Measurements from ENCODE around the gene SEPTIN11. TPM values are rescaled to one million over a fixed set of nuclear protein-coding genes. Genes with fewer than 3 reads are reported as not detected.

SEPTIN11 gene
- total and polyA plus RNA-seq, 2 experiments from 2014 or later, result 41.3 to 84.6 TPM

DNA sequence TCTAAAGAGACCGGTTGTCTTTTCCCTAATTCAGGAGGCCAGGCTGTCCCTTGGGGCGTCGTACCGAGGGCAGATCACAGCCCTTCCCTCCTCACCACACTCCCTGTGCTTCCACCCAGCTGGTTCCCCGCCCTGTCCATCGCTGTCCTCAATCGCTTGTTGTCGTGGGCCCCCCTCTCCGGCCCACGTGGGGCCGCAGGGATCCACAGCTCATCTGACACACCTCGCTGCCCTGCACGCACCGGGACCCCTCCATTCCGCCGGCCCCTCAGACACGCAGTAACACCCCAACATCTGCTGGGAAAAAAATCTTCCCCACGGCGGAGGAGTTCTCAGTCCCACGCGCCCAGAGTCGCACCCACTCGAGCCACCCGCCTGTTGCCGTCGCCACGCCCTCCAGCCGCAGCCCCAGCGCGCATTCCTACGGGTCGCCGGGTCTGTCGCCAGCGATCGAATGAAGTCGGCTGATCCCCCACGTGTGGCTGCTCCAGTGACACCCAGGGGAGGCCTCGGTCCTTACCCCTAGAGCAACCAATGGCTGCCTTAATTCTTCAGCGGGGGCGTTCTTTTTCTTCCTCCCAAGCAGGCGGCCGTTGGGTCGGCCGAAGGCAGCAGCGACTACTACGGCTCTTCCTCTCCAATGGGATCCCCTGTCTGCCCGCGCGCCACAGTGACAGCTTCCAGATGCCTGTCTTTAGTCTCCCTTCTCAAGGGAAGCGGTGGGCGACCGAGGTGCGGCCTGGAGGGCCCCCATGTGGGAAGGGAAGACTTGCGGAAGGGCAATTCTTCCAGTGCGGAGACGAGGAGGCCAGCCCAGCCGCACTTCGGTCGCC lies 893 bp upstream of the SEPTIN11 start:
- Histone ChIP-seq H3K27ac (peak overlapping the region; percentile 91), H3K4me1 (ENCODE audit: low read depth) (peaks cover 9% of the 10 kb centered on the region), H3K4me3 (peak overlapping the region; percentile 60), H3K9me3 (ENCODE audit: low read depth) (no peaks in the 10 kb centered on the region), H3K27me3 (no peaks in the 10 kb centered on the region), H3K36me3 (no peaks in the 10 kb centered on the region)
- TF ChIP-seq CTCF (IDR thresholded peaks at IDR 0.05; ENCODE audit: low read depth, low read length), result no peak
- peak; percentile 83 to 94 for DNase-seq (ENCODE audit: low read depth in 1 of 2, low spot score in 1 of 2)

DNA sequence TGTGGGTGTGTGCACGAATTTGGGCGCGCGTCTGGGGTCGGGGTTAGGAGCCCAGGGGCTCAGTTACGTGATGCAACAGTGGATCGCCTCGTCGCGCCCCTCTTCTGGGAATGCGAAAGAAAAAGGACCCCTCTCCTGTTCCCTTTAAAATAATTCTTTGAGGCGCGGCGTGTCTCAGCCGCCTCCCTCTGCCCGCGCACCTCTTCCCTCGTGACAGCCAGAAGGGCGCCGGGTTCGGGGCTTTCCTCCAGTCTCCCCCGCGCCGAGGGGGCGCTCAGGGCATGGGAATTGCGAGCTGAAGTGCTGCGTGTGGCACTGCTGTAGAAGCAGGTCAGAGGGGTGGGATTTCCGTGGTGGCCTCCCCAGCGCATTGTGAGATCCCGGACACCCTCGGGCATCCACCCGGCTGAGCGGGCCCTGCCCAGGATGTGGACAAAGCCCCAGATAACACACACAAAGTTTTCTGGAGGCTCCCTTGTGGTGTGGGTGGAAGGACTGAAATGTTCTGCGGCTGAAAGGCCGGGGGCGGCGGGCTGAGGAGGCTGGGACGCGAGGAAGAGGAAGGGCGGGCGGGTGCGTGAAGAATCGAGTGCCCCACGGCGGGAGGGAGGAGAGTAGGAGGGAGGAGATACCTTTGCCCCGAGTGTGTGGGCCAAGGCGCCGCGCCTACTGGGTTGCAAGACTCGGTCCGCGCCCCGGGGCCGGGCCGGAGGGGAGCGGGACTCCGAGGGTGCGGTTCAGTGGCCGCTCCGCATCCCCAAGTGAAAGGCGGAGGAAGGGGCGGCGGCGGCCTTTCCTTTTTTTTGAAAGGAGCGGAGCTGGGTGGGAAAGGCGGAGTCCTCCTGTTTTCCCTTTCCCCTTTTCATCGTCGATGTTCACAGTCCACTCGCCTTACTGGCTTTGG lies 752 bp downstream of the SEPTIN11 start:
- no peak for TF ChIP-seq CTCF (IDR thresholded peaks at IDR 0.05; ENCODE audit: low read depth, low read length)
- DNase-seq (ENCODE audit: low read depth in 1 of 2, low spot score in 1 of 2), result peak; percentile 54 to 60

DNA sequence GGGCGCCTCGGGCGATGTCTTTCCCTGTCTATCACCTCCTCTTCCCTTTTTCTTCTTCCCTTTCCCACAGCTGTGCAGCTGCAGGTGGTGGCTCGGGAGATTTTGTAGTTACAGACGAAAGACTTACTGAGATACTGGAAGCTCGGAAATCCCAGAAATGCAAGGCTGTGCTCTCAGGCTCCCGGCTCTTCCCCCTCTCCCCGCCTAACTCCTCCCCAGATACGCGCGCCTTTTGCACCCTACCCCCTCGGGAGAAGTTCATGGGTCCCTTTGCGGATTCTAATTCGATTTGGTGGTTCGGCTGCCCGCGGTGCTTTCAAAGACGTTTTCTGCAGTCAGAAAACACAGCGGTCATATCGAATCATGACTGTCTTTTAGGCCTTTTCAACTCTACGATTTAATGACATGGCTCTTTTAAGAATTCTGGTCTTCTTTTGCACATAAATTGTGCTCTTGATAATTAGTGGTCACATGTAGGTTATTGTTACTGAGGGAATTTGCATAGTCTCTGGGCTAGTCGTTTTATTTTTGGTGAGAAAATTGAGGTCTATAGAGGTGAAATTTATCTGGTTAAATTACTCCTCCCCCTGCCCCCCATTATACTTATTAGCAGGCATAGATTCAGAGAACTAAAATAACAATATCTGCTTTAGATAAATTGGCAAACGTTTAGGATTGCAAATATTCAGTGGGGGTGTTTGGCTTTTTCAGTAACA lies 1.6 kb downstream of the SEPTIN11 start:
- peak; percentile 20 to 52 for DNase-seq (ENCODE audit: low read depth in 1 of 2, low spot score in 1 of 2)
- peak overlapping the region; percentile 60 for H3K4me3 ChIP-seq
- no peak overlapping the region for H3K27ac ChIP-seq
- TF ChIP-seq CTCF (IDR thresholded peaks at IDR 0.05; ENCODE audit: low read depth, low read length), result no peak
- peaks cover 9% of the 10 kb centered on the region for H3K4me1 ChIP-seq (ENCODE audit: low read depth)
- H3K27me3 ChIP-seq, result no peaks in the 10 kb centered on the region
- no peaks in the 10 kb centered on the region for H3K36me3 ChIP-seq
- no peaks in the 10 kb centered on the region for H3K9me3 ChIP-seq (ENCODE audit: low read depth)

More for the DNA sequence above, 752 bp downstream of the SEPTIN11 start:
- no peaks in the 10 kb centered on the region for H3K36me3 ChIP-seq
- peaks cover 9% of the 10 kb centered on the region for H3K4me1 ChIP-seq (ENCODE audit: low read depth)
- peak overlapping the region; percentile 60 for H3K4me3 ChIP-seq
- H3K27ac ChIP-seq, result peak overlapping the region; percentile 91
- H3K9me3 ChIP-seq (ENCODE audit: low read depth), result no peaks in the 10 kb centered on the region
- H3K27me3 ChIP-seq, result no peaks in the 10 kb centered on the region

DNA sequence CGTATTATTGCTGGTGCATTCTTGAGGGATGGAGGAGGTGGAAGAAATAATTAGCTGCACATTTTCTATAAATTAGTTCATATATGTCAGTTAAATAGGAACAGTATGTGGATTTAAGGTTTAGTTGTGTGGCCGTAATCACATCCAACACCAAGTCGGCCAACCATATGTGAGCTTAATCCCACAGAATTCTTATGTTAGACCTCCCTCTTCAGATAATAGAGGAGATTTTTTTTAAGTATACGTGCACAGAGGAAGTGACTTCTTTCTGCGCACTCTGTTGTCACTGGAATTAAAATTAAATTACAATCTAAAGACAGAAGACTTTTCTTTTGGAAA lies 2.1 kb downstream of the SEPTIN11 start:
- H3K4me3 ChIP-seq, result peak overlapping the region; percentile 60
- peak in 1 of 2 donors; percentile 46 for DNase-seq (ENCODE audit: low read depth in 1 of 2, low spot score in 1 of 2)
- no peak for TF ChIP-seq CTCF (IDR thresholded peaks at IDR 0.05; ENCODE audit: low read depth, low read length)
- H3K9me3 ChIP-seq (ENCODE audit: low read depth), result no peaks in the 10 kb centered on the region
- no peaks in the 10 kb centered on the region for H3K27me3 ChIP-seq
- H3K4me1 ChIP-seq (ENCODE audit: low read depth), result peaks cover 9% of the 10 kb centered on the region
- no peaks in the 10 kb centered on the region for H3K36me3 ChIP-seq
- no peak overlapping the region for H3K27ac ChIP-seq

GRCh38 chr4:76952071-76952470 lies 2.5 kb downstream of the SEPTIN11 start:
- no peak for TF ChIP-seq CTCF (IDR thresholded peaks at IDR 0.05; ENCODE audit: low read depth, low read length)
- Histone ChIP-seq H3K9me3 (ENCODE audit: low read depth) (no peaks in the 10 kb centered on the region), H3K27ac (no peak overlapping the region), H3K36me3 (no peaks in the 10 kb centered on the region), H3K27me3 (no peaks in the 10 kb centered on the region), H3K4me3 (no peak overlapping the region), H3K4me1 (ENCODE audit: low read depth) (peaks cover 9% of the 10 kb centered on the region)
- DNase-seq (ENCODE audit: low read depth in 1 of 2, low spot score in 1 of 2), result no peak
